Measurements from ENCODE around the gene GOLIM4.
"Not testable (repeated sequence)": the region's sequence is repeated elsewhere in the genome, so short reads cannot be mapped to it uniquely, and the experiment has no call there.

The GOLIM4 gene

GRCh38 chr3:168047936-168048335 lies 47.8 kb downstream of the GOLIM4 start:
- no peak for DNase-seq

DNA sequence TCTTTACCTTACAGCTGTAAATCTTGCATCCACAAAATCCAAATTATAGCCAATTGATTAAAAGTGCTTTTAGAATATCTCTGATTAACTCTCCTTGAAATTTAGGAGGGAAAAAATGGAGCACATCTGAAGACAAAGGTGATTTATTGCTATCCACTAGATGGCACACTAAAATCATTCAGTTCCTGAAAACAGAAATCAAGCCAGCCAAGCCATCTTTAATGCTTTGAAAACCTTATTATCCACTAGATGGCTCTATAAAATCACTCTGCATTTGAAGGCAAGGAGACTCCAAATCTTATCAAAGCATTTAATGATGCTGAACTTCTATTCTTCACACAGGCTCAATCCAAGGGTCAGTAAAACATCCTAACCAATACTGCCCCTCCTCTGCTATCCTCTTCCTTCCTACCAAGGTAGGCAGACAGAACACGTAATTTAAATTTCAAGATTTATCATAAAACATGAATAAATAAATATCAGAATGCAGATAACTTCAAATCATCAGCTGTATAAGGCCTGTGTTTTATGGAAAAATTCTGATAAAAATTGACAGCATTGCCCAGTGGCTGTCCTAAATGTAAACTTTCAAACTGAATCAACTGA lies 48.4 kb downstream of the GOLIM4 start:
- DNase-seq, result no peak

DNA sequence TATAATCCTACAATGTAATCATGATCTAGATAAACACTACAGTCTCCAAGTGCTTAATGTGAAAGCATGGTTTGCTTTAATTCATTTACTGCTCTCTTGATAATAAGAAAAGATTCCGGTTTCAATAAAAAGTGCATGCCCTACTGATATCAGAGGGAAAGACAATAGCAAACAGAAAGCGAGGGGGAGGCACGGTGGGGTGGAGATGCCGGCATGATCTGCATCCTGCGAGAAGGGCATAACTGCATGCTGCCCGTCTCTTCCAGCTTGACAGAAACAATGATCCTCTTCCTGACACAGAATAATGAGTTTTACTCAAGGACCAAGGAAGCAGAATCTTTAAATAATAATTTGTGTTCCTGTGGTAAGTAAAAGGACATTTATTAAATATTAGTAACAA lies 51.7 kb downstream of the GOLIM4 start:
- DNase-seq, result no peak

GRCh38 chr3:168040607-168041208 lies 55.0 kb downstream of the GOLIM4 start:
- no peak for DNase-seq

DNA sequence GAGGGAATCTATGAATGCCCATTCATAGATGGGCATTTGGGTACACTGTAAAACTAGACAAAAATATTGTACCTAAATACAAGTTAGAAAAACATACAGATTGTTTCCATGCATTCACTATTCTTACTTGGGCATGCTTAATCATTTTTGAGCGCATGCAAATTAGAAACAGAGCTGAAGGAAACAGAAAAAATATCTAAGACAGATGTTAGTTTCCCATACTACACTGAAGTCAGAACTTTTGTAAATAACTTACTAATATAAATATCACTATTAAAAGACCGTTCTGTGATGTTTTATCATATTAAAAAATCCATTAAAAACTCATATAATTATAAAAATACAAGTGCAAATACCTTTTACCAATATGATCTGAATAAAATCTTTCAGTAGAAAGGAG lies 58.7 kb downstream of the GOLIM4 start:
- DNase-seq, result no peak

DNA sequence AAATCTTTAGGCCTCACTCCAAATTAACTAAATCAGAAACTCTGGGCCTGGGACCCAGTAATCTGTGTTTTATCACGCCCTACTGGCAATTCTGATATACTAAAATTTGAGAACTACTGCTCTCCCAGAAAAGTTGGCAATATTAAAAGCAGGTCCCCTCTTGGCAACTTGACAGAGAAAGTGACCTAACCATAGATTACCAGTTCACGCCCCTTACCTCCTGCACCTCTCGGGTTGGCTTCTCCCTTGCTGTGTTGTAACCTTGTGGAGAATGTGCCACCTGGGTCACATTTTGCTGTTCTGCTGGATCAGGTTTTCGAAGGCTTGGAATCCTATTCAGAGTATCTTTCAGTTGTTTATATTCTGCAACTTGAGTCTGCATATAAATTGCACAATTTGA lies 59.1 kb downstream of the GOLIM4 start:
- DNase-seq, result no peak

- DNase-seq, result no peak
Observed at GRCh38 chr3:168034152-168034928, 61.4 kb downstream of the GOLIM4 start.

GRCh38 chr3:168030577-168030976 lies 65.1 kb downstream of the GOLIM4 start:
- no peak for DNase-seq

DNA sequence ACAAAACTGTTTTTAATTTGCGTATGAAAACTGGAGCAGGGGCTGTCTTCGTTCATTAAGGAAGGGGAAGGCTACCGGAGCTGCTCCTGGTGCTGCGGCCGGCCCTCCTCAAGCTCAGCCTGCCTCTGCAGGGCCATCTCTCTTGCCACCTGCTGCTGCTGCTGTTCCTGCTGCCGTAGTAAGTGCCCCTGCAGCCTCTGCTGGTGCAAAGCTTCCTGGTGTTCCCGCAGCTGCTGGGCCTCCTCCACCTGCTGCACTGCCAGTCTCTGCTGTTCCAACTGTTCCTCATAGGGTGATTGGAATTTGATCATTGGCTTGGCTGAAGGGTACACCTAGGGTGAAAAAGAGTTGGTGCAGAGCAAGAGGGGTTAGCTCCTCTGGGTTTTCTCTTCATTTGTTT lies 66.0 kb downstream of the GOLIM4 start:
- DNase-seq, result no peak

GRCh38 chr3:168028086-168028485 lies 67.6 kb downstream of the GOLIM4 start:
- no peak for DNase-seq

- DNase-seq, result no peak
Observed at GRCh38 chr3:168026764-168027163, 69.0 kb downstream of the GOLIM4 start.

GRCh38 chr3:168025076-168025475 lies 70.6 kb downstream of the GOLIM4 start:
- no peak for DNase-seq

GRCh38 chr3:168024537-168024941 lies 71.2 kb downstream of the GOLIM4 start:
- no peak for DNase-seq

DNA sequence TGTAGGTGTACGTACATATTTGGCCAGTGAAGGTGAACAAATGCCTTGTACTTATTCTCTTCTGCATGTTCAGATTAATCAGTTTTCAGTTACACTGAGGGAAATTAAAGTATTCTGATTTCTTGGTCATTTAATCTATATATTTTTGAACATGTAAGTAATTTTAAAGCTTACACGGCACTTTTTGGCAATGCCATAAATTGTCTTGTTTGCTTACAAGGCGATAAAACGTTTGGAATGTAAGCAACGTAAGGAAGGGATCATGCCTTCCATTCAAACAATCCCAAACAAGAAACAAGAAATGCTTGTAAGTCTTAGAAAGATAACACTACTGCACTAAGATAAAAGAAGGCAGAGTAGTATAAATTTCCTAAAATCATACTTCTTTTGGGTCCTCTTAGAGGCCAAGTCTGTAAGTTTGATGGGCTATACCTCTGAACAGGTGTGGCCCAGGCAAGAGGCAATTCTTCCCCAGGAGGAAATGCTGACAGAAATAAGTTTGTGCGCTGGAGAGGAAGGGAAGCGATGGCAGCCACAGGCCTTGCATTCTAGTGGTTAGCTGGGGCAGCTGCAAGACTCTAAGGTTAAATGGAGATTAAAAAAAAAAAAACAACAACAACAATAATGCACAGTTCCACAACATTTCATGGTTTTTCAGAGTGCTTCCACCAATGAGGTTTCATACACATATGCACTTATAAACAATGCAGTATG lies 73.8 kb downstream of the GOLIM4 start:
- no peak for DNase-seq

GRCh38 chr3:168011280-168011679 lies 84.4 kb downstream of the GOLIM4 start:
- DNase-seq, result not testable (repeated sequence)

DNA sequence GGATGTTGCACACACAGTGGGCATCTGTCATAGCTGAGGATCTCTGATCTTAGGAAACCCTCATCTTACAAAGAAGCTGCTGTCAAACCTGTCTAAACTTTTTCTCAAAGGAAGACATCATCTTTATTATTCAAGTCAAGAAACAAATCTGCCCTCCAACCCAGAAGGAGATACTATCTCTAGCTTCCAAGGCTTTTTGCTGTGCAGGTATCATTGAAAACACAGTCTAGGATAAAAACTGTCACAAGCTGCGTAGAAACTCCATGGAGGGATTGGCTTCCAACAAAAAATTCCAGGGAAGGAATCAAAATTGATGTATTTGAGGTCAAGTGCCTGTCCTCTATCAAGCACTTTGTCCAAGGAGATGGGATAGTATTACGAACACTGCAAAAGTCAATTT lies 89.1 kb downstream of the GOLIM4 start:
- no peak for DNase-seq

DNA sequence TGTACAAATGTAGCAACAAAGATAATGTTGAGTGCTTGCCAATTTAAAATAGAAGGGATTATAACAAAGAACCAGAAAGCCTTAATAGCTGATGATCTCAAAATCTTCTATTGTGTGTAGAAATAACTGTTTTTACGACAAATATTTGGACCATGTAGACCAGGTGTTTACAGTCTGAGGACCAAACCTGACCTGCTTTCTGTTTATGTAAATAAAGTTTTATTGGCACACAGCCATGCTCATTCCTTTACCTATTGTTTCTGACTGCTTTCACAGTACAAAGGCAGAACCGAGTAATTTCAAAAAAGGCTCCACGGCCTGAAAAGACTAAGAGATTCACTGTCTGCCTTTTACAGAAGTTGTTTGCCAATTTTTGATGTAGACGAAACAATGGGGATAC lies 91.8 kb downstream of the GOLIM4 start:
- no peak for DNase-seq

DNA sequence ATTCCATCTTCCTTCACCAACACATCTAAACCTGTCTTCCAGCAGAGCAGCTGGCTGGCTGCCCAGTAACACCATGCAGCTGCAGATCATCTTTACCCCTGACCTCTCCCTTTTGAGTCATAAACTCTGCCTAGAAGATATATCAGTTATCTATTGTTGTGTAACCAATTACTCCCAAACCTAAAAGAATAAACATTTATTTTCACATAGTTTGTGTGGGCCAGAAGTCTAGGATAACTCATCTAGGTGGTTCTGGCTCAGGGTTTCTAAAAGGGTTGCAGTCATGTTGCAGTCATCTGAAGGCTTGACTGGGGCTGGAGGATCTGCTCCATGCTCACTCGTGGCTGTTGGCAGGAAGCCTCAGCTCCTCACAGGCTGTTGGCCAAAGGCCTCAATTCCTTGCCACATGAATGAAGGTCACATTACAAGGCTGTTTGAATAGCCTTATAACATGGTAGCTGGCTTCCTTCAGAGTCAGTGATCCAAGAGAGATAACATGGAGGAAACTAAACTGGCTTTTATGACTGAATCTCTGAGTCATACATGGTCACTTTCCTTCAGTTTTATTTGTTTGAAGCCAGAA lies 92.8 kb downstream of the GOLIM4 start:
- no peak for DNase-seq

GRCh38 chr3:168001244-168001643 lies 94.5 kb downstream of the GOLIM4 start:
- no peak for DNase-seq

DNA sequence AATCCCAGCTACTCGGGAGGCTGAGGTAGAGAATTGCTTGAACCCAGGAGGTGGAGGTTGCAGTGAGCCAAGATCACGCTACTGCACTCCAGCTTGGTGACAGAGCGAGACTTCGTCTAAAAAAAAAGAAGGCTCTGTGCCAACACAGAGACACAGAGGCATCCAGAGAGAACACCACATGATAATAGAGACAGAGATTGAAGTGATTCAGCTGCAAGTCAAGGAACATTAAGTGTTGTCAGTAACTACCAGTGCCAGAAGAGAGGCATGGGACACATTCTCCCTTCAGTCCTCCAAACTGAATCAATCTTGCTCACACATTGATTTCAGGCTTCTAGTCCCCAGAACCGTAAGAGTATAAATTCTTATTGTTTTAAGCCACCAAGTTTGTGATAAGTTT lies 97.5 kb downstream of the GOLIM4 start:
- DNase-seq, result no peak

GRCh38 chr3:167996514-167996913 lies 99.2 kb downstream of the GOLIM4 start:
- DNase-seq, result no peak

- no peak for DNase-seq
Observed at GRCh38 chr3:167992381-167992780, 103.3 kb downstream of the GOLIM4 start.

- no peak for DNase-seq
Observed at GRCh38 chr3:167991213-167991612, 104.5 kb downstream of the GOLIM4 start.
